Activated CD8-positive, alpha-beta memory T cell treated with anti-CD3 and anti-CD28 coated beads, Interleukin-2, amount 50 U/mL, for 24 hours (primary cell): ENCODE results near the gene TFF3.

Experiments used
- DNase-seq: peaks from one replicate; pipeline ENCODE4 v3.0.0-alpha.2; 2020; ENCODE audit errors: extremely low read depth

The TFF3 gene

DNA sequence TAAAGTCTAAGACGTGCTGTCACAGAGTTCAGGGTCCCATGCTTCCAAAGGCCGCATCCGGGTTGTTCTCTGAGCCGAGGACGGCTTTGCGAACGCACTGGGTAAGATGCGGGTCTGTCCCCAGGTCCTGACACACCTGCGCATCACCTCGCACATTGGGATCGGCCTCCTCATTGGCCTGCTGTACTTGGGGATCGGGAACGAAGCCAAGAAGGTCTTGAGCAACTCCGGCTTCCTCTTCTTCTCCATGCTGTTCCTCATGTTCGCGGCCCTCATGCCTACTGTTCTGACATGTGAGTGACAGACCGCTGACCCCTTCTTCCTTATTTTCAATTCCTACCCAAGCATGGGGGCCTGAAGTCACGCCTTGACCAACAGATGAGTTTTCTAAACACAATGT is 25.3 kb downstream of the TFF3 start:
- no peak for DNase-seq

DNA sequence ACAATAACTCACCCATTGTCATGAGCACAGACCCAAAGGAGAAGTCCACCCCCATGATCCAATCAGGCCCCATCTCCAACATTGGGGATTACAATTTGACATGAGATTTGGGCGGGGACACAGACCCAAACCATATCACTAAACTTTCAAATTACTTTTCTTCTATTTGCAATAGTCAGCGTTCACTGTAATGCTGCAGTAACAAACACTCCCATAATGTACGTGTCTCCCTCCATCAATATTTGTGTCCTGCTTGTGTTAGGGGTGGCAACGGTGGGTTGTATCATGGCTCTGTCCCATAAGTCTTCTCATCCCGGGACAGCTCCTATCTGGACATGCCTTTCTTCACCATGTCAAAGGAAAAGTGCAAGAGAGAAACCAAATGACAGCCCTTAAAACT is 26.2 kb downstream of the TFF3 start:
- no peak for DNase-seq

DNA sequence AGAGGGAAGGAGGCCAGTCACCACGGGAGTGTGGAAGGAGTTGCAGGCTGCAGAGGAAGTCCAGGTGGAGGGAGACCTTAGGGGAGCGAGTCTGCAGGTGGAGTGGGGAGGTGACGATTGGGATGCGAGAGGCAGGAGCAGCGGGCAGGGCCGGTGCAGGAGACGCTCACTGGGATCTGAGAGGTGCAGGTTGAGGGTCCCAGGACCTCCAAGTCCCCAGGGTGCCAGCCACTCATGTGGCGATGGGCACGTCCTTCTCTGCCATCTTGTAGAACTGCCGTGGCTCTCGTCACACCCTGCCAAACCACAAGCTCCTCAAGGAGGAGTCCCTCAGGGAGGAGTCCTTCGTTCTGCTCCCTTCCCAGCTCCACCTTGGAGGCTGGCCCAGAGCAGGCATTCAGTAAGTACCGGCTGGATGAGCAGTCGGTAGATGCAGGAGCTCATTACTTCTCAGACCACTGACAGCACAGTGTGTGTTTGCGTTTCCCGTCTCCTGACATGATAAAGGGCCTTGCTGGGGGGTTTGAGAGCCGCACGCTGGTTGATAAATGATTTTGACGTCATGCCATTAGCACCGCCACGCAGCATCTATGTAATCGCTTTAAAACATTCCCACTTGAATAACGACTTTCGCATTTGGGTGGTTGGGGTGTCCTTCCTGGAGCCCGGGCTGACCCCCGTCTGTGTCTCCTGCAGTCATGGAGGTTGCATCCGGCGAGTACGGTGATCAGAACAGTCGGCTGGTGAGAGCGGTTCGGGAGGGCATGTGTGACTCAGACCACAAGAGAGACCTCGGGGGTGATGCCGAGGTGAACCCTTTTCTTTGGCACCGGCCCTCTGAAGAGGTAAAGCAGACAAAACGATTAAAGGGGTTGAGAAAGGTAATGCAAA is 27.8 kb downstream of the TFF3 start:
- DNase-seq = no peak

DNA sequence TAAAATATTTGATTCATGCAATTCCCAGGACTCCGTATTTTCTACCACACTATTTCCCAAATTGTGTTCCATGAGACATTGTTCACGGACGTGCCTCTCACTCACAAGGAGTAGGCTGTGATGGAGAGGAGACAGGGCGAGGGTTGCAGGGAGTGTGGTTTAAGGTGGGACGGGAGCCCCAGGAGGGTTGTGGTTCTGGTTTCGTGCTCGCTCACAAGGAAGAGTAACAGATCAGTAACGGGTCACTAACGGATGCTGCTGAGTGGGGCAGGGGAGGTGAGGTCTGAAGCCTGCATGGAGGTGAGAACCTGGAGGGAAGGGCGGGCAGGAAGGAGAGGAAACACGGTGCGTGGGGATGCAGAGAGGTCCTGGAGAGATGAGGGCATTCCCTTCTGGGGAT is 28.8 kb downstream of the TFF3 start:
- DNase-seq = no peak

DNA sequence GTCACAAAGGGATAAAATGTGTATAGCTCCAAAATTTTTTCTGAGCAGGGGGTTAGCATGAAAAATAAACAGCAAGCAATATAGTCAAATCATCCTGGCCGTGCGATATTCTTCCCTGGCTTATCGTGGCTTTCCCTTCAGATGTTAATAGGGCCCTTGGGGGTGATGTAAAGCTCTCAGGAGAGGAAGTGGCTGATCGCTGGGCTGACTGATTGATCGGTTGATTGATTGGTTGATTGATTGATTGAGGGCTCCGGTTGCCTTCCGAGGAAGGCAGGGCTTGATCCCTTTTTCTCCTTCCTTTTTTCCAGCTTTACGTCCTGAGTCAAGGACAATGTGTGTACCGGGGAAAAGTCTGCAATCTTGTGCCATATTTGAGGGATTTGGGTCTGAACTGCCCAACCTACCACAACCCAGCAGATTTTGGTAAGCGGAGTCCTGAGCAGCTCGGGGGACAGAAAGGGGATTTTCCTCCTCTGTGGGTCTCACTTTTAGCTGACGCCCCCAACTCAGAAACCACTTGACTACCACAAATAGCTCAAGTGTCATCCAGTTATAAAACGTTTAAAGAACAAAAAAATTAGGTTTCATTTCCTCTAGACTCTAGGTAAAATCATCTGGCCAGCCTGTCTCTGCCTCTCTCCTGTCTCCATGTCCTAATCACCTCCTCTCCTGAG is 29.5 kb downstream of the TFF3 start:
- no peak for DNase-seq

DNA sequence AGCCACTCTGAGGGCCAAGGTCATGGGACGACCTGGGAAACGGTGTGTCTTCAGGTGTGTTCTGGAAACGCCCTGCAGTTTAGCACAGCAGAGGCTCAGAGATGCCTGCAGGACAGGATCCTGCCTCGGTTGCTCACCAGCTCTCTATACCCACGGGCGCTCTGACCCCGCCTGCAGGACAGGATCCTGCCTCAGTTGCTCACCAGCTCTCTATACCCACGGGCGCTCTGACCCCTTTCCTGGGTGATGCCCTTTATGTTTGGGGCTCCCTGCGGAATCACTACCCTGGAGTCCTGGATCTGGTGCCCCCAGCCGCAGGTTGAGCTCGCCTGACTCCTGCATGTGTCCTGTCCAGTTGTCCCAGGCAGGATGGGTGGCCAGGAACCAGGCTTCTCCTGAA is 32.5 kb downstream of the TFF3 start:
- no peak for DNase-seq

DNA sequence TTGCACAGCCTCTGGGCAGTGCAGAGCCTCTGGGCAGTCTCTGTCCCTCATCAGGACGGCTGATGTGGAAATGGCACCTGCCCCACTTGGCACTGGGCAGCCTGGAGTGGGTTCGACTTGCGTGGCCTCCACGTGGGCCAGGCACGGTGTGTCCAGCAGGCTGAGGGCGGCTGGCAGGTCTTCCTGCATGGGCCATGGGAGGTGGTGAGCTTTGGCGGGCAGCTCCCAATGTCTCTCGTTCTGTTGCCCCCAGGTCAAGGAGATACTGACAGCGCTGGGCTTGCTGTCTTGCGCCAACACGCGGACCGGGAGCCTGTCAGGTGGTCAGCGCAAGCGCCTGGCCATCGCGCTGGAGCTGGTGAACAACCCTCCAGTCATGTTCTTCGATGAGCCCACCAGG is 33.2 kb downstream of the TFF3 start:
- DNase-seq = no peak

DNA sequence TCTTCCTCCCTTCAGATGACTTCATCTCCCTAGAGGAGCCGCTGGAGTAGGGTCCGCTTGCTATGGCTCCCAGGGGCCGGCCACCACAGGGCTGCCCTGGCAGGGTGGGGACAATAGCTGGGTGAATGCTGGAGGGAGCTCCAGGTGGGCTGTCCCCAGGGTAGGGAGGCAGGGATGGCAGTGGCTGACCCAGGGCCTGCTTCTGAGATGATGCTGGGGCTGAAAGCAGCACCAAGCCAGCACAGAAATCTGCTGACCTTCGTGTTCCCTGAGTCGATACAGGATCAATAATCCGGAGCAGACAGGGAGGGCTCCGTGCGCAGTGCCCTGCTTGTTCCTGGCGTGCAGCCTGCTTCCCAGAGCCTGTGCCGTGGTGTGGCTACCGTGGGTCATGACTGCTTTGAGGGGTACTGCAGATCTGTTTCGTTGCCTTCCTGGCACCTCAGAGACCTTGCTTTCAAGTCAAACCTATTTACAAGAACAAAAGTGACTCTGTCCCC is 34.0 kb downstream of the TFF3 start:
- DNase-seq = no peak

DNA sequence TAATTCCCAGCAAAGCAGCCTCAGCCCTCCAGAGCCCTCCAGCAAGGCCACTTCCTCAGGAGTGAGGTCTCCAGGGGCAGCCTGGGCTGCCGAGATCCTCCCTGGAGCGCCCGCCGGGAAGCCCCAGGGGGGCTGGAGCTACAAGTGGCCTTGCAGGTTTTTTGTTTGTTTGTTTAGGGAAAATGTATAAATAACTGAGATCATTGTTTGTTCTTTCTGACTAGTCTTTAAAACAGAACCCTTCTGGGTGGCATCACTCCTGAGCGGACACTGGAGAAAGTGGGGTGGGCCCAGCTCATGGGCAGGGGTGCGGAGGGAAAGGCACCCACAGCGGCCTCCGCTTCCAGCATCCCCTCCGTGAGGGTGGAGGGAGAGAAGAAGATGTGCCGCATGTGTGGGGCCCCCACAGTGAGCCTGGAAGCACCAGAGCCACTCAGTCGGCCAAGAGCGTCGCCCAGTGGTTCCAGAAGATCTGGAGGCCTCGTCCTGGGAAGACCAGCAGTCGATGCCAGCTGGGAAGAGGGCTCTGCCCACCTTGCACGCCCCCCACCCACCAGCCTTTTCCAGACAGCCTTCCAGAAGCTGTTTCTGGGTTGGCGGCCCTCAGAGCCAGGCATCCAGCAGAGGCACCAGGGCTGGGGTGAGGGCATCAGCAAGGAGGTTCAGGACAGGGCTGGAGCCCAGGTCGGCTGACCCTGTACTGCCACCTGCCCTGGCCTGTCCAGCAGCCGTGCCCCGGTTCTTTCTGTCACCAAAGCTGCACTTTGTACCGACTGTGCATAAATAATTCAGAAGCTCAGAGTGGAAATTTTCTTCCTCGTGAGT is 34.6 kb downstream of the TFF3 start:
- DNase-seq = no peak

DNA sequence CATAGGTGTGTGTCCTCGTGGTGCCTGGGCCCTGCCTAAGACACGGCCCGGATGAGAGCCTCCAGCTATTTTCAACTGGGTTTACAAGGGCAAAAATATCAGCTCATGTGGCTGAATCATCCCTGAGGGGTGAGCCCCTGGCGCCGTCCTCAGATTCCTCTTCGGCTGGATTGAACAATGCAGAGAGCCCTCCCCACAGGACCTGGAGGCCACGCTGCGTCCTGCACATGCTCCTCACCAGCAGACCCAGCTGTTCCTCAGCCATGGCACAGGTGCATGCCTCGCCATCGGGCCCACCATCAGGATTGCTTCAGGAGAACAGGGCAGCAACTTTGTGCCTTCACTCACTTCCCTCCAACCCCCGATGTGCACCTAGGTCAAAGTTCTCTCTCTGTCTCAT is 35.3 kb downstream of the TFF3 start:
- no peak for DNase-seq

DNA sequence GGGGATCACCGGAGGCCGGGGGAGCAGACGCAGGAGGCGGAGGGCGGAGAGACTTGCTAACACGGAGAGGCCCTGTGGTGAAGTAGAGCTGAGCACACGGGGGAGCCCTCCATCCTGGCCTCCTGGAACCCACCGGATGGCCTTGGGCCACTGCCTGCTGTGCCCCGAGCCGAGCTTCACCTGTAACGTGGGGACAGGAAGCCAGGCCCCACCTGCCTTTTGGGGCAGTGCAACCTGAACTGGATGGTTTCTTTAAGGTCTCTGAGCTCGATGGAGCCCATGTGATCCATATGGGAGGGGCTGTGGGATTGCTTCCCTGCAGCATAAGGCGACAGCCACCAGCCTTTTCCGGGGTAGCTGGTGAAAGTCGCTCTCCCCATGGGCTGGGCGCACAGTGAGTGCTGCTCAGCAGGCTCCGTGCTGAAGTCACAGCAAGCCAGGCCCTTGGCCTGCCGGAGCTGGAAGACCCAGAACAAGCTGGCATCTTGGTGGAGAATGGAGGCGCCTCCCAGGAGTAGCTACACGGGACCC is 35.8 kb downstream of the TFF3 start:
- no peak for DNase-seq

DNA sequence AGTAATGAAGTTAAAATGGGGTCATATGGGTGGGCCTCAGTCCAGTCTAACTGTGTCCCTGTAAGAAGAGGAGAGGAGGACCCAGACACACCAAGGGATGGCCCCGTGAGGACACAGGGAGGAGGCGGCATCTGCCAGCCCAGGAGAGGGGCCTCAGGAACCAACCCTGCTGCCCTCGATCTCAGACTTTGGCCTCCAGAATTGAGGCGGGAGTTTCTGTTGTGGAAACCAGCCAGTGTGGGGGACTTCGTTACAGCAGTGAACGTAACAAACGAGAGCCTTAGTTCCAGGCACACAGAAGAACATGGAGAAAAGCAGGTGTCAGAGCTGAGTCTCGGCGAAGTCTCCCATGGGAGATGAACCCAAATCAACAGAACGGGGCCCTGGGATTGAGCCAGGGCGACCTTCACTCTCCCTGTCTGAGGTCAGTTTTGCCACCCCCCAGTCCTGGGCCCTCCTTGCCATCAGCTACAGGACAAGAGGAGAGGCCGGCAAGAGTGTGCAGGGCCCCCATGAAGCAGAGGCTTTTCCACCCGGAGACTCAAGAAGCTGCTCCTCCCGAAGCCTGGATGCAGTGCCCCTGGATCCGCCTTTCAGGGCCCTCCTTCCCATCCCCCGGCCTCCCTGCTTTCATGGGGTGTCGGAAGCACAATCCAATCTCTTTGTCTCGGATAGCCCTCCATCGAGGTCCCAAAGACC is 36.6 kb downstream of the TFF3 start:
- no peak for DNase-seq

DNA sequence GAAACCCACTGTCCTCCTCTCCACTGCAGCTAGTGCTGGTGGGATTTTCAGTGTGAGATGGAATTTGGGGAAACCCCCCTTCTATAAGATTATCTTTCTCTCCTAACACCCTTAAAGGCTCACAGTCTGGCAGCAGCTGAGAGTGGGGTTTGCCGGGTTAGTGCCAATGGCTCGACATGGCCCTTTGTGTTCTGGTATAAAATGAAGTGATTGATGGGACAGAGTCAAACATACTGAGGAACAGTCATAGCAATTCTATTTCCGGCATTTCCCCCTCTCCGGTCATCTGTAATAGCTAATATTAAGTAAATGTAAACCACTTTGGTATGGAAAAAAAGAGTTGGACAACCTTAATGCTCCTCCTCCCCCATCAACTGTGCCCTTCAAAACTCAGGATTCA is 37.6 kb downstream of the TFF3 start:
- DNase-seq = no peak

DNA sequence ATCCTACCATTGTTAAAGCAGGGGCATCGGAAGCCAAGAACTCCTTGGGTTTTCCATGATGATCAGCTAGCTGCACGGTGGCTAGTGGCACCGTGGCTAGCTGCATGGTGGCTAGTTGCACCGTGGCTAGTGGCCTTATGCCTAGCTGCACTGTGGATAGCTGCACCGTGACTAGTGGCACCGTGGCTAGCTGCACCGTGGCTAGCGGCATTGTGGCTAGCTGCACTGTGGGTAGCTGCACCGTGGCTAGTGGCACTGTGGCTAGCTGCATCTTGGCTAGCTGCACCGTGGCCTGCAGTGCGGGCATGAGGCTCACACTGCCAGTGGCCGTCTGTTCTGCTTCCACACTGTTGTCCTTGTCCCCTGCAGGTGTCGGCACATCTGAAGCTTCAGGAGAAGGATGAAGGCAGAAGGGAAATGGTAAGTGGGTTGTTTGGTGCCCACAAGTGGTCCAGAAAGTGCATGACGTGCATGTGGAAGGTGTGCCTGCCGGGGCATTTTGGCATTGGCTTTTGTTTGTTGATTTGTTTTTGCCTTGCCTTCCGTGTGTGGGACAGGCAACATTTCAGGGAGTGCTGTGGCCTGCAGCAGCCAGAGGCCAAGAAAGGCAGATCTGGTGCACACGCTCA is 38.6 kb downstream of the TFF3 start:
- DNase-seq = no peak

DNA sequence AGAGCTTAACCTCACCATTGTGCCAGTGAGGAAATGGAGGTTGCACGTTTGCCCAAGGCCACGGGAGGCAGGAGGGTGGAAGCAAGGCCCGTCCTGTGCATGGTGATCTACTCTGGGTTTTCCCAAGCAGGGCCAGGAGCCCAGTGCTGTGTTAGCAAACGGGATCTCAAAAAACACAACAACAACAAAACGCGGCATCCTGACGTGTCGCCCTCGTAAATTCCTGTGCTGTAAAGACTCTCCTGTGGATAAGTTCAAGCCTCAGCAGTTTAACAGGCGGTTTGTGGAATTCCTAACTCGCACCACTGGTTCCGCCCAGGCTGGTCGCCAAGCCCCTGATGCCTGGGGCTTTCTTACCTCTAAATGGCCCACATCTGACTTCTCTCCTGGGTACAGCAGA is 39.1 kb downstream of the TFF3 start:
- no peak for DNase-seq

DNA sequence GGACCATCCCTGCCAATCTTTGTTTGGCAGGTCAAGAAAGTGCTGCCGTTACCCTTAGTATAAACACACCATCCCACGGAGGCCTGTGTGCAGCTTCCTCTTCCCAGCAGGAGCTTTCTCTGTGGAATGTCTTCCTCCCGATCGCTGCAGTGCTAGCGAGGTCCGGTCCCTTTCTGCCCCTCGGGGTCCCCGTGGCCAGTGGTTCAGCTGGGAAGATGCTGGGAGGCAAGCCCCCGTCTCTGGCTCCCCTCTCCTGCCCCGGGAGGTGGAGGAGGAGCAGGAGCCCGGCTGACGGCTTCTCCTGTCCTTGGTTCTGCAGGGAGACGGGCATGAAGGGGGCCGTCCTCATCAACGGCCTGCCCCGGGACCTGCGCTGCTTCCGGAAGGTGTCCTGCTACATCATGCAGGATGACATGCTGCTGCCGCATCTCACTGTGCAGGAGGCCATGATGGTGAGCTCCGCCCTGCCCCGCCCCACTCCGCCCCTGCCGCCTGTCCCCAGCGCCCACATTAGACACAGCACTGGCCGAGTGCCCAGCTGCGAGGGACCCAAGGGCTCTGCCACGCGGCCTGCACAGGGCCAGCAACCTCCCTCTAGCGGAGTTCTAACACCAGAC is 42.1 kb downstream of the TFF3 start:
- DNase-seq = no peak

DNA sequence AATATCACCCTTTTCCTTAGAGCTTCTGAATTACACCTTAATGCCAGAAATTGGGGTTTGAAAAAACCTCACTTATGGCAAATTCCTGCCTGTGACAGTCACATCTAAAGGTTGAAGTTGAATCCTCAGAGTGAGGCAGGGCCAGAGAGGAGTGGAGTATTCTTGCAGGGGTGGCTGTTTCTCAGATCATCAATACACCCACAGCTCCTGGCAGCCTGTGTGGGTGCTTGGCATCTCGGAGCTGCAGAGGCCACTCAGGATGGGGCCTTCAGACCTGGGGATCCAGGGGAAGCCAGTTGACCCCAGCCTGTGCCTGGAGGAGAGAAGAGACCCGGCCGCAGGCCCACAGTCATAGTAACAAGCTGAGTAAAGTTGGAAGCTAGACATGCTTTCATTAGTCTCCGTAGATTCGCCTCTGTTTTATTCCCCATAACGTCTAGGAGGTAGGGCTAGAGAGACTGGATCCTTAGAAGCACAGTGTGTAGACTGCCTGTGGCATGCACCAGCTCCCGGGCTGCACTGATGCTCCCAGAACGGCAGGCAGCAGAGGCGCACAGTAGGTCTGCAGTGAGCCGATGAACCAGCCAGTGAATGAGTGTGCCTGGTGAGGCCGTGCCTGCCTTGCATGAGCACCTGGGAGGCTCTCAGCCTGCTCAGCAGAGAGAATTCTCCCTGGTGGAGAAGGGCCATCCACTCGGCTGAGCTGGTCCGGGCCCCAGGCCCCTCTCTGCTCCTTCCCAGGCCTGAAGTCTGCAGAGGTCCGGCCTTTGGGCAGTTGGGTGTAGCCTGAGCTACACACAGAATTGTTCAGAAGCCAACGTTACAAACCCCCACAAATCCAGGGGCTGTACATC is 42.9 kb downstream of the TFF3 start:
- no peak for DNase-seq

DNA sequence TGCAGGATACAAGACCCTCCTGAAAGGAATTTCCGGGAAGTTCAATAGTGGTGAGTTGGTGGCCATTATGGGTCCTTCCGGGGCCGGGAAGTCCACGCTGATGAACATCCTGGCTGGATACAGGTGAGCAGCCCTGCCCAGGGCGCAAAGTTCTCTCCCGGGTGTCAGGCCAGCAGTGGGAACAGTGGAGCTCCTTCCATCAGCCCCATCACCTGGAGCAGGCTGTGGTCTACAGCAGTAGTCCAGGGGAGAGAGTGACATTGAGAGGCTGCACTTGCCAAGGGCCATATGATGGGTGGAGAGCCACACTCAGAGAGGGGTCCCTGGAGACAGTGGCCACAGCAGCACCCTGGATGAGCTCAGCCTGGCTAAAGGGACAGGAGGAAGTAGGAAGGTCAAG is 44.1 kb downstream of the TFF3 start:
- no peak for DNase-seq

DNA sequence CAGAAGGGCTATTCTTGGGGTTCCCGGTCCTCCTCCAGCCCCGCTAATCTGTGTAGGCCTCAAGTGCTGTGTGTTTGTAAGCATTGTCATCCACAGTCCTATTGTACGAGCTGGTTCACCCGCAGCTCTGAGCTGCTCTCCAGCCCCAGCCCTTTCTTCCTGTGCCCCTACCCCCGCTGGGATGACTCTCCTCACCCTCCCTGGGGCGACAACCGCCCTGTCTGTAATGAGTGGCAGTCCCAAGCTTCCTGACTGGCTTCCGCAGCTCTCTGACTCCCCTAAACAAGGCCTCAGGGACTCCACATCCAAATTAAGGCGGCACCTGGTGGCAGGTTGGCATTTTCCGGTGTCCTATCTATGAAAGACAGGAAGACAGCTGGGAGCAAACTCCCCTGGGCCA is 45.8 kb downstream of the TFF3 start:
- no peak for DNase-seq
